GM04504 (cell line): Measurements from ENCODE around the gene TSNAX.

ENCODE experiments used
- DNase-seq: peaks from one replicate; pipeline ENCODE4 v3.0.0-alpha.2; 2012; ENCODE audit warnings: low read depth

TSNAX gene

DNA sequence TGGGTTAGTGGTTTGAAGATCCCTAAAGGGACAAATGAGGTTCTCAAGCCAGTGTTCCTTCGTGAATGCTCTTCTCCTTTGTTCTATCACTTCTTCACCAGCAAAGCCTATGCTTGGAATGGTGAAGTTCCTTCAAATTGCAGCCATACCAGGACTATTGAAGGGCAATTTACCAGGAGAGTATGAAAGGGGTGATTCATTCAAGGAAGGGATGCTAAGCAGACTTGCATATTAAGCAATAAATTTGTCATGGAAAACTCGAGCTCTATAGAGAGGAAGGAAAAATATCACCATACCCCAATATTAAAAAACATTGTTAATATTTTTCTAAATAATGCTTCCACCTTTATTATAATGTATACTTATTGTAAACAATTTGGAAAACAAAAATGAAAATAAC, 9.3 kb upstream of the TSNAX start:
- no peak for DNase-seq

DNA sequence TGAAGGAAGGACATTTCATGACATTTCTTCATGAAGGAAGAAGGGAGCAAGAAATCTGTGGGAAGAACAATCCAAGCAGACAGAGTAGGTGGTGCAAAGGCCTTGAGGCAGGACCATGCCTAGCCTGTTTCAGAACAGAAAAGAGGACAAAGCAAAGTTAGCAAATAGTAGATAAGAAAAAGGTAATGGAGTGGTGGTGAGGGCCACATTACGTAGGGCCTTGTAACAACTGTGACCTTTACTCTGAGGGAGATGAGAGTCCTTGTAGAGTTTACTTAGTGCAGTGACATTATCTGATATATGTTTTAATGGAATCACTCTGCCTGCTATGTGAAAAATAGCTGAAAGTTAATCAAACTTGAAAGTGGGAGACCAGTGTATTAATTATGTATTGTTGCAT, 6.4 kb upstream of the TSNAX start:
- DNase-seq, result no peak

GRCh38 chr1:231522931-231523642, 5.4 kb upstream of the TSNAX start:
- DNase-seq, result no peak

DNA sequence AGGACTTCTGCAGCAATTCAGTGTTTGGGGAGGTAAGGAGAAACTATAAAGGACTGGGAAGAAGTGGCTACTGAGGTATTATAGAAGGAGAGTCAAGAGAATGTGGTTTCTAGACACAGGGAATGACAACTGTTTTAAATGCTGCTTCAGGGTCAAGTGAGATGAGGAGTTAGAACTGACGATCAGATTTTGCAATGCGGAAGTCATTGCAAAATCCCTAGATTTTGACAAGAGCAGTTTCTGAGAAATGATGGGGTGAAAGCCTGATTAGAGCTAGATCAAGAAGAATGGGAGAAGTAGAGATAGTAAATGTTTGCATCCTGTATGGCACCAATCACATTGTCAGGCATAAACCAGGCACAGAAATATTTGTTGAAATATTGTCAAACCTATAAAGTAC, 4.7 kb upstream of the TSNAX start:
- no peak for DNase-seq

- DNase-seq, result no peak
Measured at GRCh38 chr1:231526536-231526935, 1.9 kb upstream of the TSNAX start.

GRCh38 chr1:231527586-231528171, 790 bp upstream of the TSNAX start:
- DNase-seq, result no peak

DNA sequence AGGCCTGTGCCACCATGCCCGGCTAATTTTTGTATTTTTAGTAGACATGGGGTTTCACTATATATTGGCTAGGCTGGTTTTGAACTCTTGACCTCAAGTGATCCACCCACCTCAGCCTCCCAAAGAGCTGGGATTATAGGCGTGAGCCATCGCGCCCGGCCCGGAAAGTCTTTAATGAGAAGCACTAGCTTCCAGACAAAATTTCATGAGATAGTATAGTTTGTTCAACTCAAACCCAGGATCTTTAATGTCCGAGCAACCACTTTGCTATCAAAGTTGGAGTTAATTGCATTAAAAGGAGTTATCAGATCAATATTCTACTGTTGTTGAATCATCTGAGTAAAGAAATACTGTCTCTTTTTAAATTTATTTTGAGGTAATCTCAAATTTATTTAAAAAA, 4.8 kb downstream of the TSNAX start:
- no peak for DNase-seq

DNA sequence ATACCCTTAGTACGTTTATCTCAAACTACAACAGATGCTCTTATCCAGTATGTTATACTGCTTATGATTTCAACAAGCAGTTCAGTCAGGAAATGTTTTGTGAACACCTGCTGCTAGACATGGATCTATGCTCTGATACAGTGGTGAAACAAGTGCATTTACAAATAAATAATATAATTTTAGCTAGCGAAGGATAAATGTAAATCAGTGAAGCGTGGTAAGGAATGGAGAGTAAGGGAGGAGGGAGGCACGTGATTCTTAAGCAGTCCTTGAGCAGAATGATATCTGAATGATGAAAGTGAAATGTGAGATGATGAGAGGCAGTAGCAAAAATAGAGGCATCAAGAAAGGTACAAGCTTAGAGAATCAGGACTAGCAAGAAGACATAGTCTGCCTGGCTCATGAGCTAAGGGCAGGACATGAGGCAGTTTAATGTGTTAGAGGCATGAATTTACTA, 6.3 kb downstream of the TSNAX start:
- no peak for DNase-seq

DNA sequence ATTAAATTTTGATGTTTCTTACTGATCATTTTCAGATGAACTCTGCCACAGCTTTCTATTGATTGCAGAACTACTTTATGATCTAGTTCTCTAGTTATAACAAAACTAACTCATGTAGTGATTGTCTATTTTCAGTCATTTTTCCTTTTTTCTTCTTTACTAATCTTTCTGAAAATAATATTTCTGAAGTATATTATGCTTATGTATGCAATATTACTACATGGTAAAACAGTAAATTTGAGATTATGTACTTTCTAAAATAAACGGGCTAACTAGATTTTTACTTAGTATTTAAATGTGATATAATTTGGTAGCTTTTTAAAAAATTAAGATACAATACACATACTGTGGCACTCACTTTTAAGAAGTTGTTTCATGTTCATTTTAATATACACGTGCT, 7.6 kb downstream of the TSNAX start:
- DNase-seq, result no peak

DNA sequence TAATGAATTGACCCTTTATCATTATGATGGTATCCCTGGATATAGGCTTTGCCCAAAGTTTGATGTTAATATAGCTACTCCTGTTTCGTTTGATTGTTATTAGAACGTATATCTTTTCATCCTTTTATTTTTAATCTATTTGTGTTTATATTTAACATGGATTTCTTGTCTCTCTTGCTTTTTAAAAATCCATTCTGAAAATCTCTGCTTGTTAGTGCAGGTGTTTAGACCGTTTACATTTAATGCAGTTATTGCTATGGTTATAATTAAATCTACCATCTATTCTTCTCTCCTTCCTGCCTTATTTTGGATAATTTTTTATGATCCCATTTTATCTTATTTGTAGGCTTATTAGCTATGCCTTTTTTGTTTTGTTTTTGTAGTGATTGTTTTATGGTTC, 12.4 kb downstream of the TSNAX start:
- DNase-seq, result no peak

DNA sequence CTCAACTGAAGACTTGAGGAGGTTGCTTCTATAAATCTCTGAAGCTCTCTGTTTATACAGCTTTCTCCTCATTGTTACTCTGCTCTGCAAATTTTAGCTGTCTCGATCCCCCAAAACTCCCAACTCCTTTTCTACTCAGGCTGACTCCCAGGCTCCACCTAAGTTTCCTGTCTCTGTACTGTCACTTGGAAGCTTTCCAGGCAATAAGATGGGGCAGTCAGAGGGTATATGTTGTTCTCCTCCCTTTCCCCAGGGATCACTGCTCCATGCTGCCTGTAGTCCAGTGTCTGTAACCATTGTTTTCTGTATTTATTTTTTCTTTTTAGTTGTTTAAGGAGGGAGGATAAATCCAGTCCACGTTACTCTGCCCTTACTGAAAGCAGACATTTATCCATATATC, 13.4 kb downstream of the TSNAX start:
- DNase-seq, result no peak

GRCh38 chr1:231544943-231545592, 16.6 kb downstream of the TSNAX start:
- DNase-seq, result no peak

DNA sequence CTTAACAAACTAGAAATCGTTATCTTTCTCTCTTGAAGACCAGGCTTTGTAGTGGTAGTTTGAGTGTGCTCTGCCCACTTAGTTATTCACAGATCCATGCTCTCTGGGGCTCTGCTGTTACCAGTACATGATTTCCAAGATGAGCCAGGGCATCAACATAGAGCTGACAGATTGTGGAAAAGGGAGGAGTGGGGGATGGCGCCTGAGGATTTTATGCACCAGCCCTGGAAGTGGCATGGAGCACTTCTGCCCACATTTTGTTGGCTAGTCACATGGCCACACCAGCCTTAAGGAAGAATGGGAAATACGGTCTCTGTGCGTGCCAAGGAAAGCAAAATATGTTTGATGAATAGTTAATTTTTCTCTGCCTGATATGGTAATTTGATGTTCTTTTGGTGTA, 18.2 kb downstream of the TSNAX start:
- no peak for DNase-seq

DNA sequence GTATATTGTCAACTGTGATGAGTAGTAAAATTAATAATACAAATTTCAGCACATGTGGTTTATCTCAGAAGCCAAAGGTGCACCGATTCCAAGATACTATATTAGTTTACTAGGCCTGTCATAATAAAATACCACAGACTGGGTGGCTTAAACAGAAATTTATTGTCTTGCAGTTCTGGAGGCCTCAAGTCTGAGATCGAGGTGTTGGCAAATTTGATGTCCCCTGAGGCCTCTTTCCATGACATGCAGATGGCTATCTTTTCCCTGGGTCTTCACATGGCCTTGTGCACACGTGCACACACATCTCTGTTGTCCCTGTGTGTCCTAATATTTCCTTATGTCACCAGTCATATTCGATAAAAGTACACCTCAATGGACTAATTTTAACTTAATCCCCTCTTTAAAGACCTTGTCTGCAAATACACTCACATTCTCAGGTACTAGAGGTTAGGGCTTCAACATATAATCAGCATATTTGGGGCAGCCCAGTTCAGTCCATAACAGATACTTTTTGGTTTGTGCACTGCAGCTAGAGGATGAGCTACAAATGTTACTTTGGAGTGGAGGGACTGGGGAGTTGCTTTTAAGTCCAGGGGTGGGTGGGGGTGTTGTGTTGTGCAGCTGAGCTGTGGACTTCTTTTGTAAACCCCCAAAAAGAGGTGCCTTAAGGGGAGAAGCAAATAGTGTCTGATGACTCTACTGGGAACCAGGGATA, 21.4 kb downstream of the TSNAX start:
- DNase-seq, result no peak

DNA sequence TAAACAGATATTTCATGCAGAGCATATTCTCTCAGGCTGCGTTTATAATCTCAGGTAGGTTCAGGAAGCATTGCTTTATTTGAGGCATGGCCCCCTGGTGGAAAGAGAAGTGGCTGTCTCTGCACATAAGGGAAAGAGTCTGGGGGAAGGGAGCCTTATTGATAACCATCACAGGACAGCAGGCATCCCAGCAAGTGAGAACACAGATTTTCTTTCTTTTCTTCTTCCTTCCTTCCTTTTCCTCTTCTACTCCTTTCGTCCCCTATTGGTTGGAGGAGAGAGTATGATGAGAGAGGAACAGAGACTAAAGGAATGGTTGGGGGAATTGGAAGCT, 21.9 kb downstream of the TSNAX start:
- no peak for DNase-seq

DNA sequence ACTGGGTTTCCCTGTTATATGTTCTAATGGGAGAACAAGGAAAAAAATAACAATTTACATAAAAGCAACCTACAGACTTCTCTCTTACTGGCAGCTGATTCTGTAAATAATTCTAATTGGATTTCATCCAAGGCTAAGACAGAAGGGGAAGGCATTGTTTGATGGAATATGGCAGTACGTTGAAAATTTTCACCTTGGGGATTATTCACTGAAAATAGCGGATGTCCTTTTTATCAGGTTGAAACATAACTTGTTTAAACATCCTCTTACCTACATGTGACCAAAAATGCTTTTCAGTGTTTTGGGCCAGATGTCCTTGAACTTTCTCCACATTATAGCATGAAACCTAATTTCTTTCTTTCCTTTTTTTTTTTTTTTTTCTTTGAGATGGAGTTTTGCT, 24.9 kb downstream of the TSNAX start:
- DNase-seq, result no peak

GRCh38 chr1:231554969-231555368, 26.5 kb downstream of the TSNAX start:
- no peak for DNase-seq

DNA sequence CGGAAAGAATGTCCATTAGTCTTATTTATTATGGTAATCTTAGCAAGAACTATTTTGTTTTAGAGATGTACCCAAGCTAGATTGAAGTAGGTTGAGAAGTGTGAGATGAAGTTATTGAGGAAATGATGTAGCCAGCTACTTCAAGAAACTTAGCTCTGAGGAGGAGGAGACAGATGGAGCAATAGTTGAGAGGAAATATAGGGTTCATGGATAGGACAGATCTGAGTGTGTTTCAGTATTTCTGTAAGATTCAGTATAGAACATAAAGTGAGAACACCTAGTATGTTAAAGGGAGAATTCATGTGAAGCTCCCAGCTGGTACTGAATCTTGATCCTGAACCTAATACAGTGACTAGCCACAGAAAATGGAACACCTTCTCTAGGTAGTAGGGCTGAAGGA, 28.9 kb downstream of the TSNAX start:
- no peak for DNase-seq

GRCh38 chr1:231557898-231558707, 29.6 kb downstream of the TSNAX start:
- DNase-seq, result no peak

GRCh38 chr1:231558708-231559185, 30.3 kb downstream of the TSNAX start:
- DNase-seq, result no peak

DNA sequence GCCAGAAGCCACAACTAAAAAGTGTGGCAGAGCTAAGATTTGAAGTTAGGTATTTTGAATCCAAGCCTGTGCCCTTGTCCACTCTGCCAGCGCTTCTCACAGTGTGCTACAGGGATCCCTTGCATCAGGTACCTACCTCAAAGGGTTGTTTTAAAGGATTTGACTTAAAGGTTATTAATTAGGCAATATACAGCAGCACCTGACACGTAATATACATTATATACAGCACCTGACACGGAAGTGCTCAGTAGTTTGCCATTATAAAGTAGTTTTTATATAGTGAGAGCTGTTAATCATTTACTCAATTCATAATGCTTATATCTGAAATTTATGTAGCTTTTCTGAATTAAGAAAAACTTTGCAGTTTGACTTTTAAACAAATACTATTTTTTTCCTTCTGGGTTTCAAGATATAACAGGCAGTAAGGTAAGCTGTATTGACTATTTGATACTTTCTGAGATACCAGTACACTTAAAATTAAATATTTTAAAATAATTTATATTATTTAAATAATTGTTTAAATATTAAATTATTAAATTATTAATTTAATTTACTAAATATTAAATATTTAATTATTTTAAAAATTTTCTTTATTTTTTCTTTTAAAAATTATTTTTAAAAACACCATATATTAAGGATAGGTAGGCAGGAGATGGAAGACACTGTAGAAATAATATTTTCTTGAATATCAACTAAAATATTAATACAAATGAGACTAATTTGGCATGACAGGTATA, 33.3 kb downstream of the TSNAX start:
- DNase-seq, result no peak
